Activated CD4-positive, CD25-positive, alpha-beta regulatory T cell treated with anti-CD3 and anti-CD28 coated beads, Interleukin-2, amount 50 U/mL, for 72 hours (primary cell): ENCODE data around the gene TBRG1.
A peak's percentile ranks its signal among the peaks of the same experiment; 100 is the strongest.
"Not testable (repeated sequence)": the region's sequence is repeated elsewhere in the genome, so short reads cannot be mapped to it uniquely, and the experiment has no call there.

Source experiments
- DNase-seq: peaks from one replicate; pipeline ENCODE4 v3.0.0; 2021

TBRG1 gene, protein sequence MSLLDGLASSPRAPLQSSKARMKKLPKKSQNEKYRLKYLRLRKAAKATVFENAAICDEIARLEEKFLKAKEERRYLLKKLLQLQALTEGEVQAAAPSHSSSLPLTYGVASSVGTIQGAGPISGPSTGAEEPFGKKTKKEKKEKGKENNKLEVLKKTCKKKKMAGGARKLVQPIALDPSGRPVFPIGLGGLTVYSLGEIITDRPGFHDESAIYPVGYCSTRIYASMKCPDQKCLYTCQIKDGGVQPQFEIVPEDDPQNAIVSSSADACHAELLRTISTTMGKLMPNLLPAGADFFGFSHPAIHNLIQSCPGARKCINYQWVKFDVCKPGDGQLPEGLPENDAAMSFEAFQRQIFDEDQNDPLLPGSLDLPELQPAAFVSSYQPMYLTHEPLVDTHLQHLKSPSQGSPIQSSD

DNA sequence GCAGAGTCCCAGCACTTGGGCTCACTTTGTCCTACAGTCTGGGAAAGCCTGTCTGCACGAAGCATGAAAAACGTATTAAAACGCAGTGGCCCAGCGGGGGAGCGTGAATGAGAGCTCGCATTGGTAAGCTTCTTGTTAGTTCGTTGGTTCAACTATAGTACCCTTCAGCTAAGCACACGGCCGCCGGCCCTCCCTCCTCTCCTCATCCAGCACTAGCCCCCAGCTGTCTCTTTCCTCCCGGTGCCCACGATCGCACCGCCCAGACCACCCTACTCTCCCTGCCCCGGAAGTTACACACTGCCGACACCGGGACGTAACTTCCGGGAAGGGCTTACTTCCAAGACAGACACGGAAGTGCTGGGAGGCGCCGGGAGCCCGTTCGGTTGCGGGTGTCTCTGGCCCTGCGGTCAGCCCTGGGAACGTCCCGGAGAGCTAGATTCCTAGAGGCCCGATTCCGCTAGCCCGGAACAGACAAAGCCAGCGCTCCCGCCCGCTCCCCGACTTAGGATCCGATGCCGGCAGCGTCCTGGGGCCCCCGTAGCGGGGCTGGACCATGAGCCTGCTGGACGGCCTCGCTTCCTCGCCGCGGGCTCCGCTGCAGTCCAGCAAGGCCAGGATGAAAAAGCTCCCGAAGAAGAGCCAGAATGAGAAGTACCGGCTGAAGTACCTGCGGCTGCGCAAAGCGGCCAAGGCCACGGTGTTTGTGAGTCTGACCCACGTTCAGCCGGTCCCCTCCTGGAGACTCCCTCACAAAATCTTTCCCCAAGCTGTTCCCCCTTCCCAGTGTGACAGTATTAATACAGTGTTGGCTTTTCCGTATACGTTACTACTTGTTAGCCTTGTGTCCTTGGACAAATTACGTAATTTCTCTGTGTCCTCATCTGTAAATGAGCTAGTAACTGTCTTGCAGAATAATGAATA lies at the start of gene TBRG1:
TSS of gene TBRG1 (plus strand) at position 334 of the 921 bp plus-strand sequence. CDS start at position 554, 220 bp downstream.
- DNase-seq, result peak; percentile 78

DNA sequence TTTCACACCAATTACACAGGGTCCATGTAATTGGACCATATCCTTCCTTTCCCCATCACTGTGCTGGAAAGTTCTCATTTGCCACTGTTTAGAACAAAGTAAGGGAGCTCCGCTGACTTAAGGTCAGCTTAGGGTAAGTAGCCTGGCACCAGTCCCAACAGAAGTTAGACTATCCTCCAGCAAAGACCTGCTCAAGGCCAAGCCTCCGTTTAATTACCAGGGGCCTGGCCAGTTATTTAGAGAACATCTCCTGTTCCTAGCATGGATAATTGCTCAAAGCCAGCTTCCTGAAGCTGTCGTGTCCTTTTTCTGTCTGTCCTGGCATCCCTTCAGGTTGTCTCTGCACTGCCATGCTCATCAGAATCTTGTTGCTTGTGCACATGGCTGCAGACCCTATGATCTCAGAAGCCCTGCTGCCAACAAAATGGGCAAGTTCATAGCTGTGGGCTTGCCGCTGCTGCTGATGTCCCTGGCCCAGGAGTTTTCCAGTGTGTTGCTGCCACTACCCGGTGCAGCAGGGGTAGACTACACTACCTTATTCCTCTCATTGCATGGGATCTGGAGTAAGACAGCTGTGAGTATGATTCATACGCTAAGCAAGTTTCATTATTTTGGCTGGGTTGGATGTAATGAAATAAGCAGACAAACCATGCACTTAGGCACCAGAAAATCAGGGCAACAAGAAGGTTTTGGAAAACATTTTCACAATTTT lies 44.8 kb upstream of the TBRG1 start:
- DNase-seq, result no peak

DNA sequence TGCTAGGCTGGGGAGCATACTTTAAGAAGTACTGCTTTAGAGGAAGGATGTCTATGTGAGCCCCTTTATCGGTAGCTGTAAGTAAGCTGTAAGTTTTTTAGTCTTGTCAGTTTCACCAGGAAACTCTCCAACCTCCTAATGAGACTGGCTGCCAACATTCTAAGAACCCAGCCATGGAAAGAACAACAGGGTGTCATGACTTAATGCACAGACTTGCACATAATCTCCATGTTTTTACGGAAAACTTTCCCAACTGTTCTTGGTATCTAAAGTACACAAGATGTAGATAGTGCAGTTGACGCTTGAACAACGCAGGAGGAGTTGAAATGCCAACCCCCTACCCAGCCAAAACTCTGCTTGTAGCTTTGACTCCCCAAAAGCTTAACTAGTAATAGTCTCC lies 43.9 kb upstream of the TBRG1 start:
- no peak for DNase-seq

DNA sequence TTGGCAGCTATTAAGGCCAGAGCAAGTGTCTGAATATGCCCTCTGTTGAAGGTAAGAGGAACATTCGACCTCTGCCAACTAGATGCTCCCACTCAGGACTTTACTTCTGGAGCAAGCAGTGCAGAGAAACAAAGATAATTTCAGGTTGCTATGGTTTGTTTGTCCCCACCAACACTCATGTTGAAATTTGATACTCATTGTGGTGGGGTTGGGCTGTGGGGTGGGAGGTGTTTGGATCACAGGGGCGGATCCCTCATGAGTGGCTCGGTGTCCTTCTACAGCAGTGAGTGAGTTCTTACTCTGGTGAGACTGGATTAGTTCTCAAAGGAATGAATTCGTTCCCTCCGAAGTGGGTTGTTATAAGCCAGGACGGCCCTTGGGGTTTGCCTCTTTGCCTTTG lies 40.8 kb upstream of the TBRG1 start:
- DNase-seq, result no peak

DNA sequence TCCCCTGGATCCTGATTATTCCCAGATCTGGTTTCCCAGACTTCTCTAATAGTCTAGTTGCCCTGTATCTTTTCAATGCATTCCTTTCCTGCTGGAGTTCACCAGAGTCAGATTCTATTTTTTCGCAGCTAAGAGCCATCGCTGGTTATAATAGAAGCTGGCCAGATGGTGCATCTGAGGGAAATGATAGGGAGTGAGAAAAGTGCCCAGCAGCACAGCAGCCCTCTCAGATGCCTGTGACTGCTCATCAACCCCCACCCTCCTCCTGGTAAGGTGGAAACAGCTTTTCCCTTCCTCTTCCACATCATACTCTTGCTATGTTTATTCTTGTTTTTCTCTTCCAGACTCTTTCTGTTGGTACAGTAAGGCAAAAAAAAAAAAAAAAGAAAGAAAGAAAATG lies 40.1 kb upstream of the TBRG1 start:
- DNase-seq, result no peak

DNA sequence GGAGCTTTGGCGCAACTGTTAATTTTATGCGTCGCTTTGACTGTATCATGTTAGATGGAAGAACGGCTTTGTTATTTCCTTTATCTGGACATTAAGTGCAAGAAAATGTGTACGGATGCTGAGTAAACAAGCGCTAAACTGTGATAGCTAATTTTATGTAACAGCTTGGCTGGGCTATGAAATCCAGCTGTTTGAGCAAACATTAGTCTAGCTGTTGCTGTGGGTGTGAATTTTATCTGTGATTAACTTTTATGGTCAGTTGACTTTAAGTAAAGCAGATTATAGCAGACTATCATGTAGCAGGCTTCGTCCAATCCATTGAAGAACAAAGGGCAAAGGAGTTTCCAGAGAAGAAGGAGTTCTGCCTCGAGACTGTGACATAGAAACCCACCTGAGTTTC lies 38.9 kb upstream of the TBRG1 start:
- no peak for DNase-seq

DNA sequence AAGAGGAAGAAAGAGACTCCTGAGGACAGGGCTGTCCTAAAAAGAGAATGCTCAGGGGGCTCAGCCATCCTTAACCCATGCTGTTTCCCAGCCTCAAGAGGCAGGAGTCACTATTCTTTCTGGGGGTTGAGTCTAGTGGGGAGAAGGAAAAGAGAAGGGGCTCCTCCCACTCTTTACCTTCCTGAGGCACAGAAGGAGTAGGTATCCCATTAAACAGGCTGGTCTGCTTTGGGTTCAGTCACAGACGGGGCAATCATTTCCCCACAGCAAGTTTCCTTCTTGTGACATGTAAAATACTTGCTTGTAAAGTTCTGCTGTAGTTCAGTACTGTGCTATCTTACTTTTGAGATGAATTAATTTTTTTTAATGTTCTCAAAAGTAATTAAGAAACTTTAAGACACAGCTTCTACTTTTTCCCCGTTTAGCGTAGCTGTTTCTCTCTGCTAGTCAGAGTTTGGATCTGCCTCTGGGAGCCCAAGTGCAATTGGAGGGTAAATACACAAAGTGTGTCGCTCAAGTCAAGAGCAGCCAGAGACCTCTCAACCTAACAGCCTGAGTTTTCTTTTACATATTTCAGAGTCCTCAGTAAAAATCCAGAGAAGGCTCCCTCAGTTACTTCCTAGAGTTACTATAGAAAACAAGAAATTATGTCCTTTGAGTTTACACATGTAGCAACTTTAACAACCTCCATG lies 37.8 kb upstream of the TBRG1 start:
- no peak for DNase-seq

DNA sequence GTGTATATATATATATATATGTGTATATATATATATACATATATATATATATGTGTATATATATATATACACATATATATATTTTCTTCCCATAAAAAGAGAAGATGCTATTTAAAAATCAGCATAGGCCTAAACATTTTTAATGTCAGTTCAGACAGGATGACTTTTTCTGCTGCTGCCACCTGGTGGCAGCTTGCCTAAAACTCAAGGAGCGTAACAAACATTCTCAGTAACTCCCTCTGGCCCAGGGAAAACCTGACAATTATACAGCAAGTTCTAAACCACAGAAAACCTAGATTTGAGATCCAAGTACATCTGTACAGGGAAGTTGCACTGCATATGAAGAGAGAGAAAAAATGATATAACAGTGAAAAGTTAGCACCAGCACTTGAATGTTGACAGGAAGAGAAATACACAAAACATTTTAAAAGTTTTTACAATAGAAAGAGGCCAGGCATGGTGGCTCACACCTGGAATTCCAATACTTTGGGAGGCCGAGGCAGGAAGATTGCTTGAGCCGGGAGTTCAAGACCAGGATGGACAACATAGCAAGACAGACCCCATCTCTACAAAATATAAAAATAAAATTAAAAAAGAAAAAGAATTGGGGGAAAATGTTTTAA lies 36.3 kb upstream of the TBRG1 start:
- peak; percentile 47 for DNase-seq

DNA sequence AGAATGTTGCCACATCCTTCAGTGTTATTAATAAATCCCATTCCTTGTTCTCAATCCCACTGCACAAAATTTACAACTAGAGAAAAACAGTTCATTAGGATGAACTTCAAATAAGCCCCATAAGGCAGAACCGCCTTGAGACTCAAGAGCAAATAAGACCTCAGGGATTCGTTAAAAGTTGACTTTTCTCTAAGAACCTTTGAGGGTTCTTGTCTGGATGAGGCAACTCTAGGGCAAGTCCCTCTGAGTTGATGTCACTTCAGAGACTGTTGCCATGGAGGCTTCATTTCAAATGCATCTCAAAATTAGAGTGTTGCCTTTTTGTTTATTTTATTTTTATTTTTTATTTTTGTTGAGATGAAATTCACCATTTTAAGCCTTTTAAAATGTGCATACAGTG lies 31.2 kb upstream of the TBRG1 start:
- DNase-seq, result no peak

DNA sequence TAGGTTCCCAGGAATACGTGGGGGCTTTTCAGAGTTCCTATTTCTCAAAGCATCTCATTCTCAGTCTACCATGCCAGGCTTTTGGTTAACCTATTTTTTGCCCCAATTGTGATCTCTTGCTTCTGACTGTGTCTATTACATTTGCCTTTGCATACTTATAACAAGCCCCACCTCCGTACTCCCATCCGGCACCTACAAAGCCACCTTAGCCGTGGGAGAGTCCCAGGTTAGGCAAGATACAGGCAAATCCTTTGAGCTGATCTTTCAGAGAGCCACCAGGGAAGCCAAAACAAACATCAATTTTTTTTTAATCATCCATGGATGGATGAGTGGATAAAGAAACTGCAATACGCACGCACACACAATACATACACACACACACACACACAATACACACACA lies 30.0 kb upstream of the TBRG1 start:
- DNase-seq, result no peak

DNA sequence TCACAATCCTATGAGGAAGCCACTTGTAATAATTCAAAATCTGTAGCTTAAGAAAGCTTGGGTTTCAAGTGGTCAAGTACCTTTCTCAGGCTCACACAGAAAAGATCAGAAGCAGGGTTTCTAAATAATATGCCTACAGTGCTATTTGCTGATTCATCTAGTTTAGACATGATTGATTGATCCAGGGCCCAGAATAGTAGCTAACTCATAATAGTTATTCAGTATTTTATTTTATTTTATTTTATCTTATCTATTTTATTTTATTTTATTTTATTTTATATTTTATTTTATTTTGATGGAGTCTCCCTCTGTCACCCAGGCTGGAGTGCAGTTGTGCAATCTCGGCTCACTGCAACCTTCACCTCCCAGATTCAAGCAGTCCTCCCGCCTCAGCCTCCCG lies 27.4 kb upstream of the TBRG1 start:
- no peak for DNase-seq

DNA sequence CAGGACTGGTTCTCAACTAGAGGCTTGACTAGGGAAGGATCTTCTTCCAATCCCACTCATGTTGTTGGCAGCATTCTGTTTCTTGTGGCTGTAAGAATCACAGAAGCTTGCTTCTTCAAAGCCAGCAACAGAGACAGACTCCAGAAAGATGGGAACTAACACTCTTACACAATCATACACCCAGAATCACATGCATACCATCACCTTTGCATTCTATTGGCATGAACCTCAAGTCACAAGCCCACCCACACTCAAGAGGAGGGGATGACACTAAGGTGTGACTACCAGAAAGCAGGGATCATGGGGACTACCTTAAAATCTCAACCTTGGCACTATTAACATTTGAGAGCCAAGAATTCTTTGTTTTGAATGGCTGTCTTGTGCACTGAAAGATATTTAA lies 25.0 kb upstream of the TBRG1 start:
- no peak for DNase-seq

DNA sequence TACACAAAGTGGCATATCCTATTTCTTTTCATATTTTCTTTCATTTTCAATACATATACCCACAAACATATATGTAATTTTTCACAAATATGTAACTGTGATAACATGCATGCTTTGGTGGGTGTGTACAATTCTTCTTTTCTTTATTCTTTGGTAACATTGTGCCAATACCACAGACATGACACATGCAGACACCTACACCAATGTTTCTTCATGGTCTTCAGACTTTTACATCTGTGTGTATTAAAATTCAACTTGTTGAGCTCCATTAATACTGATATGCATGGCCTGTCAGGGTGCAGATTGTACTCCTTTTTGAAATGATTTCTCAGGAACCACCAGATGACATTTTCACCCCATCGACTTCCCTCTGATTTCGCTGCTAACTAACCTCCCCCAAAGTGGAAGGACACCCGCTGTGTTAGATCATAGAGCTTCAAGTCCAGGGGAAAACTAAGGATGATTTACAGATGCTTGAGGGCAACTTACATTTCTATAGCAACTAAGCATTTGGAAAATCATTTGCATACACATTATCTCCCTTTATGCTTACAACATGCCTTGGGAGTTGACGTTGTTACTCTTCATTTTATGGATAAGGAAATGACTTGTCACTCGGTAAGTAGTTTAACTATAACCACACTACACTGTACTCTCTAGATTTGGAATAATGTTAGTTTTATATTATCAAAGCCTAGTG lies 21.9 kb upstream of the TBRG1 start:
- no peak for DNase-seq

DNA sequence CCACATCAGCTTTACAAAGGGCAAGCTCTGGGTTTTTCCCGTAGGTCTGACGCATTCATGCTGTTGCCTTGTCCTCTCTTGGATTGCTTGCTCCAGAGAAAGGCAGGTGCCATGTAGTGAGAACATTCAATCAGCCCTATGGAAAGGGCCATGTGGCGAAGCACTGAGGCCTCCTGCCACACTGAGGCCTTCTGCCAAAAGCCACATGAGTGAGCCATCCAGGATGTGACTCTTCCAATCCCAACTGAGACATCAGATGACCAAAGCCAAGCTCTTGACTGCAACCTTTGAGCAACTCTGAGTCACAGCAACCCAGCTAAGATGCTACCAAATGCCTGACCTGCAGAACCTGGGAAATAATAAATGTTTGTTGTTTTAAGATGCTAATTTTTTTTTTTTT lies 20.5 kb upstream of the TBRG1 start:
- no peak for DNase-seq

DNA sequence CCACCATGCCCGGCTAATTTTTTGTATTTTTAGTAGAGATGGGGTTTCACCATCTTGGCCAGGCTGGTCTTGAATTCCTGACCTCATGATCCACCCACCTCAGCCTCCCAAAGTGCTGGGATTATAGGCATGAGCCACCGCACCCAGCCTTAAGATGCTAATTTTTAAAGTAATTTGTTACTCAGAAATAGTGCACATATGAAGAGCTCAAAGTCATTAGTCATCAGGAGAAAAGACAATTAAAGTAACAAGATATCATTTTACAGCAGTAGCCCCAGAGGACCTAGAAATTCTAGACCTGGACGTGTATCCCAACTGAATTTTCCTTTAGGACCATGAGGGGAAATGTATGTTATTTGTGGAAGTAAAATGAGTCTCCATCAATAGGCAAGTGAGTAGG lies 19.9 kb upstream of the TBRG1 start:
- not testable (repeated sequence) for DNase-seq

DNA sequence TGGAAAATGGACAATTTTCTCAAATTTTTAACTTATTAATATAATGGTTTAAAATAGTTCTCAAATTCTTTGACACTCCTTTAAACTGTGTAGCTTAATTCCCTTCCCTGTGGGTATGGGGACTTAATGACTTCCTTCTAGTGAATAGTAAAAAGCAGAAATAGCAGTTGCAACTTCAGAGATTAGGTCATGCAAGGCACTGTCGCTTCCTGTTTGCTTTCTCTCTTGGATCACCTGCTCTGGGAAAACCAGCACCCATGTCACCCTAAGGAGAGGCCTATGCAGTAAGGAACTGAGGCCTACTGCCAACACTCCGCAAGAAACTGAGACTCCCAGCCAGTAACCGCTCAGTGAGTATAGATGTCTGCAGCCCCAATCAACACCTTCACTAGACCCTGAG lies 16.9 kb upstream of the TBRG1 start:
- DNase-seq, result no peak

DNA sequence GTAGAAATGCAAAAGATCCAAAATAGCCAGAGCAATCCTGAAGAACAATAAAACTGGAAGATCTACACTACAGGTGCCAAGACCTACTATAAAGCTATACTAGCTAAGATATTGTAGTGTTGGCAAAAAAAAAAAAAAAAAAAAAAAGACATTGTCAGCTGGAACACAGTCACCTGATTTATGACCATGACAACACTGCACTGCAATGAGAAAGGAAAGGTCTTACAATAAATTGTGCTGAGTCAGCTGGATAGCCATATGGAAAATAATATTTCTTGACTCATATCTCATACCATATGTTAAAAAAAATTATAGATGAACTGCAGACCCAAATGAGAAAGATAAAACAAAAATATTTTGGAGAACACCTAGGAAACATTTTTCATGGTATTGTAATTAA lies 14.5 kb upstream of the TBRG1 start:
- DNase-seq, result no peak

DNA sequence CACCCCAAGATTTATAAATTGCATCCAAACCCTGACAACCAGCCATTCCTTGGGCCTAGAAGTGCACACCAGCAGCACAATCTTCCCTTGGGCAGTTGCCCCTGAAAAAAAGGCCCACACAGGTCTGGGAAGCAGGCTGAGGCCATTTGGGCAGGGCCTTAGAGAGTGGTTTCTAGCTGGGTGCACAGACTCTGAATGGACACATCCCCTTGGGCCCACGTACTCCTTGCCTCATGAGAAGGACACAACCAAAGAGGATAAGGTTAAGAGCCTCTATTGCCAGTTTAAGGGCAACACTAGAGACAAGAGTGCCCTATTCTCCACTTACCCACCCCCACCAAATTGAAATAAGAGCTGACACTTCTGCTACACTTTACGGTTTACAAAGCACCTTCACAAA lies 12.4 kb upstream of the TBRG1 start:
- no peak for DNase-seq

DNA sequence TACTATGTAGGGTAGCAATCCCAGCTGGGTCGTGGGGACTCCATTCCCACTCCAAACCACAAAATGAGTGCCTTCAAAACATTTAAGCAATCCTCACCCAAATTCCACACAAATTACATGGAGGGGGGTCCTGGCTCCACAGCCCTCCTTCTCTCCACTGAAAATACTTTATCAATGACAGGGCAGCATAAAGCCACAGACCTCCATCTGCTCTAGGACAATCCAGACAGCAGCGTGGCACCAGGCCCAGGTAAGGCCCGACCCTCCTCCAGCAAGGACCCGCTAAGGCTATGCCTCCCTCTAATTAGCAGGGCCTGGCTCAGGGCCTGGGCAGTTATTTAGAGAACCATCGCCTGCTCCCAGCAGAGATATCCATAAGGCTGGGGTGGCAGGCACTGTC lies 11.6 kb upstream of the TBRG1 start, which contains the start of gene PANX3:
TSS of gene PANX3 (plus strand) at position 365 of the 400 bp plus-strand sequence. CDS start 129 bp downstream, outside the sequence.
- DNase-seq, result no peak

DNA sequence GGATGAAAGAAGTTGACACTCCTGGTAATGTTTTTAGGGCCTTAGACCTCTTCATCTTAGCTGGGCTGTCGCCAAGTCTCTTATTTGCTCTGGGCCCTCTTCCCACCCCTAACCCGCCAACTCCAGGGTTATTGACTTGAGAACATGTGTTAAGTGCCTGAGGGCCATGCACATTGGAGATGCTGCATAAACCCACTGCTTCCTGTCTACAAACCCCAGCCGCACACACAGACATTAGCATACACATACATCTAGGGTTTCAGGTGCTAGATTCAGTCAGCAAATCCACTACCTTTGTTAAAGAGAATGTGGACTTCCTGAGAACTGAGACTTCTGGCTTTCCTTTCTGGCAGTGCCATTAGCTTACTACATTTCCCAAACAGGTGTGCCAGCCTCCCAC lies 10.6 kb upstream of the TBRG1 start:
- DNase-seq, result no peak

DNA sequence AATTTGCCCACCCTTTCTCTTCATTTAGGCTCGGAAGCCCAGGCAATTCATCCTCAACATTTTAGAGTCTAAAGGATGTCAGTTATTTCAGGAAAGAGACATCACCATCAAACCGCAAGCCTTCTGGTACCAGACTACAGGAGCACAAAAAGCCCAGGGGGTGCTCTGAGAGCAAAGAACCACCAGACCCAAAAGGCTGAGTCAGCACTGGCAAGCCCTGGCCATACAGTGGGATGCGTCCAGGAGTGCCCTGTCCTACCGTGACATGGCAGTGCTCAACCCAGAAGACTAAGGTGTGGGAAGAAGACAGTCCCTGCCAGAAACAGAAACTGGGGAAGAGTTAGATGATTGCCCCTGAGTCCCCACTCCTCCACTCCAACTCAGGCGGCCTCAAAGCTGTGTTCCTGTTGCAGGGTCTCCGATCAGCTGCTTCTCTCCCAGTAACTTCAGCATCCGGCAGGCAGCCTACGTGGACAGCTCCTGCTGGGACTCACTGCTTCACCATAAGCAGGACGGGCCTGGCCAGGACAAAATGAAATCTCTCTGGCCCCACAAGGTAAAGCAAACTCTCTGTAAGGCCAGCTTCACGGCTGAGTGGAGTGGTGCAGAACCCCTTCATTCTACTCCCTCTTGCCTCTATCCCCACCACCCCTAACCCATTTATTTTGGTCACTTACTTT lies 10.0 kb upstream of the TBRG1 start:
- no peak for DNase-seq
